HepG2 (cell line): ENCODE data around the gene CES1. TPM values are rescaled to one million over a fixed set of nuclear protein-coding genes. Genes with fewer than 3 reads are reported as not detected.

Source experiments
- ARNTL ChIP-seq: sonication (generic); formaldehyde crosslinking; IDR thresholded peaks from 2 replicates; pipeline ENCODE4 v1.4.0; 2020; ENCODE audit warnings: mild to moderate bottlenecking, missing genetic modification reagents
- ATF7-NPFF ChIP-seq: sonication (generic); formaldehyde crosslinking; IDR thresholded peaks from 2 replicates; pipeline ENCODE4 v1.8.1; 2023; ENCODE audit warnings: mild to moderate bottlenecking, low read depth, missing genetic modification reagents, moderate library complexity
- BHLHE40 ChIP-seq: IDR thresholded peaks from 2 replicates; pipeline ENCODE4 v1.6.1; 2011; ENCODE audit warnings: low read length, improper control_type of control experiment
- CEBPB ChIP-seq: IDR thresholded peaks from 2 replicates; pipeline ENCODE4 v1.6.1; 2011; ENCODE audit warnings: low read depth, low read length, improper control_type of control experiment, borderline replicate concordance
- FOXA3 ChIP-seq: IDR thresholded peaks from 2 replicates; pipeline ENCODE4 v1.6.1; 2016; ENCODE audit warnings: missing genetic modification reagents, missing compliant biosample characterization
- FOXK2 ChIP-seq: fragments of 450-650 bp; IDR thresholded peaks from 2 replicates; pipeline ENCODE4 v1.6.1; 2016
- HMGA1 ChIP-seq: sonication (generic); formaldehyde crosslinking; conservative IDR thresholded peaks from 2 replicates; pipeline ENCODE4 v1.4.0; 2020; ENCODE audit warnings: missing genetic modification reagents
- HOMEZ ChIP-seq: IDR thresholded peaks from 2 replicates; pipeline ENCODE4 v1.6.1; 2016; ENCODE audit warnings: low read depth
- KLF6 ChIP-seq: IDR thresholded peaks from 2 replicates; pipeline ENCODE4 v1.8.0; 2016; ENCODE audit warnings: missing biosample characterization, missing genetic modification reagents
- MTF2 ChIP-seq: sonication (generic); formaldehyde crosslinking; IDR thresholded peaks from 2 replicates; pipeline ENCODE4 v1.5.0; 2020; ENCODE audit warnings: missing genetic modification reagents, borderline replicate concordance
- NBN ChIP-seq: fragments of 450-650 bp; conservative IDR thresholded peaks from 2 replicates; pipeline ENCODE4 v1.6.1; 2017
- POGK ChIP-seq: sonication (generic); formaldehyde crosslinking; conservative IDR thresholded peaks from 2 replicates; pipeline ENCODE4 v1.8.0; 2022; ENCODE audit warnings: mild to moderate bottlenecking, moderate library complexity, missing genetic modification reagents
- SMC3 ChIP-seq: IDR thresholded peaks from 2 replicates; pipeline ENCODE4 v1.6.1; 2011; ENCODE audit warnings: low read length, improper control_type of control experiment
- TEAD3 ChIP-seq: optimal IDR thresholded peaks from 2 replicates; pipeline ENCODE3; 2016; ENCODE audit warnings: borderline replicate concordance
- TFDP1 ChIP-seq: IDR thresholded peaks from 2 replicates; pipeline ENCODE4 v1.6.1; 2016; ENCODE audit warnings: missing compliant biosample characterization, missing genetic modification reagents, borderline replicate concordance
- YEATS2 ChIP-seq: sonication (generic); formaldehyde crosslinking; IDR thresholded peaks from 2 replicates; pipeline ENCODE4 v1.4.0; 2020; ENCODE audit warnings: missing genetic modification reagents, borderline replicate concordance
- YEATS4 ChIP-seq: sonication (generic); formaldehyde crosslinking; IDR thresholded peaks from 2 replicates; pipeline ENCODE4 v1.4.0; 2020; ENCODE audit warnings: missing genetic modification reagents, borderline replicate concordance
- ZNF18 ChIP-seq: sonication (generic); formaldehyde crosslinking; IDR thresholded peaks from 2 replicates; pipeline ENCODE4 v1.8.0; 2022; ENCODE audit warnings: mild to moderate bottlenecking, missing genetic modification reagents; ENCODE audit not compliant: insufficient replicate concordance
- ZNF317 ChIP-seq: sonication (generic); formaldehyde crosslinking; IDR thresholded peaks from 2 replicates; pipeline ENCODE4 v1.5.0; 2020; ENCODE audit warnings: mild to moderate bottlenecking, missing genetic modification reagents
- ZNF510 ChIP-seq: sonication (generic); formaldehyde crosslinking; IDR thresholded peaks from 2 replicates; pipeline ENCODE4 v1.4.0; 2020; ENCODE audit warnings: low read depth, mild to moderate bottlenecking, missing genetic modification reagents
- ZNF550 ChIP-seq: sonication (generic); formaldehyde crosslinking; IDR thresholded peaks from 2 replicates; pipeline ENCODE4 v1.4.0; 2020; ENCODE audit warnings: mild to moderate bottlenecking, missing genetic modification reagents, borderline replicate concordance
- ZNF564 ChIP-seq: sonication (generic); formaldehyde crosslinking; IDR thresholded peaks from 2 replicates; pipeline ENCODE4 v1.8.1; 2023; ENCODE audit warnings: mild to moderate bottlenecking, missing genetic modification reagents
- ZNF619 ChIP-seq: sonication (generic); formaldehyde crosslinking; IDR thresholded peaks from 2 replicates; pipeline ENCODE4 v1.4.0; 2020; ENCODE audit warnings: mild to moderate bottlenecking, missing genetic modification reagents
- ZNF709 ChIP-seq: sonication (generic); formaldehyde crosslinking; IDR thresholded peaks from 2 replicates; pipeline ENCODE4 v1.5.0; 2020; ENCODE audit warnings: mild to moderate bottlenecking, missing genetic modification reagents
- ZNF775 ChIP-seq: sonication (generic); formaldehyde crosslinking; IDR thresholded peaks from 2 replicates; pipeline ENCODE4 v1.4.0; 2020; ENCODE audit warnings: missing genetic modification reagents, mild to moderate bottlenecking, moderate library complexity, borderline replicate concordance
- ZSCAN5A ChIP-seq: sonication (generic); formaldehyde crosslinking; IDR thresholded peaks from 2 replicates; pipeline ENCODE4 v1.8.0; 2022; ENCODE audit warnings: mild to moderate bottlenecking, missing genetic modification reagents, borderline replicate concordance
- polyA plus RNA-seq, 8 experiments: library from polyadenylated mRNA; depleted of rRNA in 3 of 8; stranded (reverse) in 7 of 8; unstranded in 1 of 8; fragments of >200 nt; fragmentation: Illumina TruSeq in 4 of 8; extraction: Trizol in 4 of 8; gene quantifications; 2 replicates each; pipeline versions ENCODE4 v1.2.1 to v1.2.3, GENCODE V29; 2011 to 2016; ENCODE audit warnings: low read depth in 4 of 8, missing spikeins in 1 of 8, mixed read lengths in 1 of 8; ENCODE audit not compliant: insufficient read depth in 1 of 8
- total RNA-seq, 5 experiments: library from RNA; depleted of rRNA; stranded (reverse); fragments of >200 nt; fragmentation: Illumina TruSeq; extraction: Trizol; gene quantifications; 2 replicates each; pipeline ENCODE4 v1.2.3, GENCODE V29; 2016; ENCODE audit warnings: low read depth in 1 of 5

Gene CES1
- total and polyA plus RNA-seq, 2 of the 13 experiments (the other 11 are each of a cell fraction or from before 2014, with no cell fraction given): 136 to 198 TPM

- no peak for TF ChIP-seq POGK (CRISPR knock-in tag)
- TF ChIP-seq SMC3: 0 out of 2 replicates have a peak, but pooled peaks have one; percentile 8
- TF ChIP-seq KLF6 (CRISPR knock-in tag): 0 out of 2 replicates have a peak, but pooled peaks have one; percentile 30
- peak; percentile 62 for TF ChIP-seq FOXA3 (CRISPR knock-in tag)
- no peak for TF ChIP-seq ZNF510 (CRISPR knock-in tag)
- no peak for TF ChIP-seq HMGA1 (CRISPR knock-in tag)
- no peak for TF ChIP-seq ARNTL (CRISPR knock-in tag)
- TF ChIP-seq BHLHE40: peak; percentile 14; the same call in 1 of the 2 replicates
- no peak for TF ChIP-seq MTF2 (CRISPR knock-in tag)
- no peak for TF ChIP-seq NBN
- TF ChIP-seq FOXK2: no peak
- 0 out of 2 replicates have a peak, but pooled peaks have one; percentile 21 for TF ChIP-seq HOMEZ (CRISPR knock-in tag)
- no peak for TF ChIP-seq ZNF18 (CRISPR knock-in tag)
- no peak for TF ChIP-seq YEATS2 (CRISPR knock-in tag)
- TF ChIP-seq ZNF775 (CRISPR knock-in tag): no peak
- TF ChIP-seq ZNF564 (CRISPR knock-in tag): no peak
- TF ChIP-seq TEAD3 (CRISPR knock-in tag): peak; percentile 22
- peak; percentile 98 for TF ChIP-seq CEBPB
- no peak for TF ChIP-seq ZSCAN5A (CRISPR knock-in tag)
- no peak for TF ChIP-seq ZNF550
- no peak for TF ChIP-seq TFDP1 (CRISPR knock-in tag)
- no peak for TF ChIP-seq YEATS4 (CRISPR knock-in tag)
- TF ChIP-seq ATF7-NPFF: no peak
- no peak for TF ChIP-seq ZNF317 (CRISPR knock-in tag)
- TF ChIP-seq ZNF619 (CRISPR knock-in tag): no peak
- no peak for TF ChIP-seq ZNF709 (CRISPR knock-in tag)
Observed at GRCh38 chr16:55835581-55835980, 2.7 kb upstream of the CES1 start (continued).
